ENCODE data around the gene KCNH4. TPM values are rescaled to one million over a fixed set of nuclear protein-coding genes. Genes with fewer than 3 reads are reported as not detected.

The KCNH4 gene
- total and polyA plus RNA-seq, 2 donors (not counting 1 experiment from before 2014, with no cell fraction given): 0.62 to 1.0 TPM

GRCh38 chr17:42200706-42201457 is 19.9 kb upstream of the KCNH4 start:
- no peak overlapping the region for H2AFZ ChIP-seq (ENCODE audit: insufficient read depth, low read depth, low read length, poor library complexity, severe bottlenecking)
- H3K9ac ChIP-seq (ENCODE audit: low read length): no peak overlapping the region
- no peak overlapping the region for H3K4me3 ChIP-seq (ENCODE audit: control extremely low read depth in 1 of 5, extremely low read depth in 1 of 5, insufficient read depth in 1 of 5, low read depth in 2 of 5, low read length in 4 of 5)
- Mint-ChIP-seq H3K27ac (peak overlapping the region; percentile 63), H3K27me3 (no peaks in the 10 kb centered on the region), H3K4me1 (peaks cover 21% of the 10 kb centered on the region), H3K9me3 (ENCODE audit: insufficient read depth) (no peaks in the 10 kb centered on the region), H3K4me3 (no peak overlapping the region)
- no peak for ATAC-seq (ENCODE audit: low read depth)
- 96% methylated on average over 9 of the region's 14 CpGs for WGBS (ENCODE audit: insufficient coverage)
- CTCF ChIA-PET: interaction anchor here (0.9 kb wide), 1 partner anchor 206 kb away, joined by 3 read pairs; no protein-coding TSS in a partner anchor
- DNase-seq: no peak
- TF ChIP-seq CTCF (IDR thresholded peaks at IDR 0.05) (no peak), EZH2 (IDR thresholded peaks at IDR 0.05; ENCODE audit: borderline replicate concordance, insufficient read depth, low read depth, low read length, poor library complexity, severe bottlenecking) (no peak)
- H3K4me2 ChIP-seq (replicated peaks; ENCODE audit: low read depth, low read length, poor library complexity, severe bottlenecking): no peak overlapping the region
- H3K27ac ChIP-seq (ENCODE audit: low read length in 2 of 2): peak overlapping the region in 1 of 2 donors; percentile 56
- H3K4me1 ChIP-seq (ENCODE audit: control insufficient read depth in 2 of 2, insufficient read depth in 2 of 2, low read length in 2 of 2): peaks cover 11 to 15% of the 10 kb centered on the region in 2 donors
- H3K79me2 ChIP-seq (ENCODE audit: control insufficient read depth, insufficient read depth, low read length): no peaks in the 10 kb centered on the region
- H3K9me3 ChIP-seq (ENCODE audit: control extremely low read depth in 1 of 3, control insufficient read depth in 2 of 3, insufficient read depth in 1 of 3, low read length in 2 of 3): no peaks in the 10 kb centered on the region
- POLR2A ChIA-PET: no interaction called here
- intact Hi-C loops (cut with micrococcal nuclease): no loop called here
- H3K27me3 ChIP-seq (replicated peaks in 1 of 4; ENCODE audit: control extremely low read depth in 1 of 4, control insufficient read depth in 3 of 4, insufficient read depth in 4 of 4, low read length in 3 of 4): no peaks in the 10 kb centered on the region
- H3K36me3 ChIP-seq (replicated peaks in 1 of 2; ENCODE audit: control extremely low read depth in 1 of 2, control insufficient read depth in 1 of 2, extremely low read depth in 1 of 2, insufficient read depth in 2 of 2, low read length in 1 of 2): peaks cover 1 to 14% of the 10 kb centered on the region in 2 experiments
- no peaks in the 10 kb centered on the region for H4K20me1 ChIP-seq (ENCODE audit: control insufficient read depth, insufficient read depth, low read length, poor library complexity, severe bottlenecking)

Data from B cell (primary cell).